Measurements from ENCODE around the gene TDP2.

The TDP2 gene

GRCh38 chr6:24664046-24664987, 2.4 kb downstream of the TDP2 start:
- TF ChIP-seq PPARA (CRISPR knock-in tag; IDR thresholded peaks at IDR 0.05; ENCODE audit: borderline replicate concordance) = no peak
- no peak for TF ChIP-seq POU6F1 (CRISPR knock-in tag; IDR thresholded peaks at IDR 0.05; ENCODE audit: borderline replicate concordance, low read depth)
- no peak for TF ChIP-seq SNAI2 (CRISPR knock-in tag; IDR thresholded peaks at IDR 0.05)
- no peak for TF ChIP-seq BACH2 (CRISPR knock-in tag; IDR thresholded peaks at IDR 0.05; ENCODE audit: borderline replicate concordance)
- TF ChIP-seq CREB5 (CRISPR knock-in tag; IDR thresholded peaks at IDR 0.05; ENCODE audit: low read depth) = no peak
- no peak for TF ChIP-seq ESRRG (CRISPR knock-in tag; IDR thresholded peaks at IDR 0.05)
- no peak for TF ChIP-seq RARB (CRISPR knock-in tag; IDR thresholded peaks at IDR 0.05)
- TF ChIP-seq CSDC2 (CRISPR knock-in tag; IDR thresholded peaks at IDR 0.05) = no peak
- no peak for TF ChIP-seq ARNTL (CRISPR knock-in tag; IDR thresholded peaks at IDR 0.05; ENCODE audit: borderline replicate concordance, low read depth)
- no peak for TF ChIP-seq ISL1 (CRISPR knock-in tag; IDR thresholded peaks at IDR 0.05)
- TF ChIP-seq ZNF8 (CRISPR knock-in tag; IDR thresholded peaks at IDR 0.05) = no peak
- TF ChIP-seq OSR1 (CRISPR knock-in tag; IDR thresholded peaks at IDR 0.05) = no peak
- TF ChIP-seq ZNF70 (CRISPR knock-in tag; IDR thresholded peaks at IDR 0.05) = no peak
- no peak for TF ChIP-seq CSRNP3 (CRISPR knock-in tag; IDR thresholded peaks at IDR 0.05)
- no peak for ATAC-seq

- ATAC-seq = no peak
- no peak for TF ChIP-seq GLIS3 (CRISPR knock-in tag; IDR thresholded peaks at IDR 0.05)
- no peak for TF ChIP-seq CREB5 (CRISPR knock-in tag; IDR thresholded peaks at IDR 0.05; ENCODE audit: low read depth)
- no peak for TF ChIP-seq ZNF8 (CRISPR knock-in tag; IDR thresholded peaks at IDR 0.05)
- no peak for TF ChIP-seq ARNTL (CRISPR knock-in tag; IDR thresholded peaks at IDR 0.05; ENCODE audit: borderline replicate concordance, low read depth)
- TF ChIP-seq SNAI2 (CRISPR knock-in tag; IDR thresholded peaks at IDR 0.05) = no peak
- no peak for TF ChIP-seq OSR1 (CRISPR knock-in tag; IDR thresholded peaks at IDR 0.05)
- no peak for TF ChIP-seq CSDC2 (CRISPR knock-in tag; IDR thresholded peaks at IDR 0.05)
- no peak for TF ChIP-seq PATZ1 (CRISPR knock-in tag; IDR thresholded peaks at IDR 0.05; ENCODE audit: borderline replicate concordance)
- TF ChIP-seq BACH2 (CRISPR knock-in tag; IDR thresholded peaks at IDR 0.05; ENCODE audit: borderline replicate concordance) = no peak
- TF ChIP-seq ESRRG (CRISPR knock-in tag; IDR thresholded peaks at IDR 0.05) = no peak
- no peak for TF ChIP-seq ZFP30 (CRISPR knock-in tag; IDR thresholded peaks at IDR 0.05)
- TF ChIP-seq ZC3H10 (CRISPR knock-in tag; IDR thresholded peaks at IDR 0.05) = no peak
- TF ChIP-seq TOX (CRISPR knock-in tag; IDR thresholded peaks at IDR 0.05; ENCODE audit: borderline replicate concordance) = no peak
- no peak for TF ChIP-seq ZNF565 (CRISPR knock-in tag; conservative IDR thresholded peaks at IDR 0.05; ENCODE audit: low read depth)
- no peak for TF ChIP-seq TCF4 (CRISPR knock-in tag; IDR thresholded peaks at IDR 0.05; ENCODE audit: borderline replicate concordance)
These were observed 3.5 kb downstream of the TDP2 start for GRCh38 chr6:24663189-24663588.

GRCh38 chr6:24662236-24662635, 4.5 kb downstream of the TDP2 start:
- no peak for ATAC-seq
- TF ChIP-seq TSHZ2 (CRISPR knock-in tag; IDR thresholded peaks at IDR 0.05) (no peak), RARB (CRISPR knock-in tag; IDR thresholded peaks at IDR 0.05) (no peak), ZNF70 (CRISPR knock-in tag; IDR thresholded peaks at IDR 0.05) (no peak), ZFP30 (CRISPR knock-in tag; IDR thresholded peaks at IDR 0.05) (no peak), ISL1 (CRISPR knock-in tag; IDR thresholded peaks at IDR 0.05) (no peak), TOX (CRISPR knock-in tag; IDR thresholded peaks at IDR 0.05; ENCODE audit: borderline replicate concordance) (no peak), PPARA (CRISPR knock-in tag; IDR thresholded peaks at IDR 0.05; ENCODE audit: borderline replicate concordance) (no peak), PATZ1 (CRISPR knock-in tag; IDR thresholded peaks at IDR 0.05; ENCODE audit: borderline replicate concordance) (no peak), GLIS3 (CRISPR knock-in tag; IDR thresholded peaks at IDR 0.05) (no peak), ZC3H10 (CRISPR knock-in tag; IDR thresholded peaks at IDR 0.05) (no peak)
